ENCODE results near the gene GFOD1.
"Not testable (repeated sequence)": the region's sequence is repeated elsewhere in the genome, so short reads cannot be mapped to it uniquely, and the experiment has no call there.

GFOD1 gene

GRCh38 chr6:13327691-13328075 lies 159.7 kb downstream of the GFOD1 start:
- no peak for DNase-seq (ENCODE audit: extremely low read depth, low read depth)
- TF ChIP-seq CTCF (IDR thresholded peaks at IDR 0.05; ENCODE audit: low read depth, low read length): no peak

- not testable (repeated sequence) for DNase-seq (ENCODE audit: extremely low read depth, low read depth)
Measured at GRCh38 chr6:13326031-13326586, 161.3 kb downstream of the GFOD1 start.

- no peak for DNase-seq (ENCODE audit: extremely low read depth, low read depth)
- TF ChIP-seq CTCF (IDR thresholded peaks at IDR 0.05; ENCODE audit: low read depth, low read length): no peak
Measured at GRCh38 chr6:13319891-13320564, 167.4 kb downstream of the GFOD1 start.

GRCh38 chr6:13318821-13319220 lies 168.6 kb downstream of the GFOD1 start:
- no peak for DNase-seq (ENCODE audit: extremely low read depth, low read depth)
- no peak for TF ChIP-seq CTCF (IDR thresholded peaks at IDR 0.05; ENCODE audit: low read depth, low read length)

GRCh38 chr6:13315896-13316295 lies 171.5 kb downstream of the GFOD1 start:
- no peak for DNase-seq (ENCODE audit: extremely low read depth, low read depth)
- no peak for TF ChIP-seq CTCF (IDR thresholded peaks at IDR 0.05; ENCODE audit: low read depth, low read length)

GRCh38 chr6:13314806-13315205 lies 172.6 kb downstream of the GFOD1 start:
- DNase-seq (ENCODE audit: extremely low read depth, low read depth): no peak
- TF ChIP-seq CTCF (IDR thresholded peaks at IDR 0.05; ENCODE audit: low read depth, low read length): no peak

GRCh38 chr6:13311155-13311554 lies 176.2 kb downstream of the GFOD1 start:
- DNase-seq (ENCODE audit: extremely low read depth, low read depth): no peak
- TF ChIP-seq CTCF (IDR thresholded peaks at IDR 0.05; ENCODE audit: low read depth, low read length): no peak

- DNase-seq (ENCODE audit: extremely low read depth, low read depth): no peak
- no peak for TF ChIP-seq CTCF (IDR thresholded peaks at IDR 0.05; ENCODE audit: low read depth, low read length)
Measured at GRCh38 chr6:13308332-13308731, 179.1 kb downstream of the GFOD1 start.
